HG03521 (cell line): Measurements from ENCODE around the gene USP36.

ENCODE experiments used
- ATAC-seq: cut with Tn5 transposase; IDR thresholded peaks from one replicate; pipeline ENCODE4 v1.9.1; 2021; ENCODE audit warnings: mild to moderate bottlenecking, moderate library complexity; ENCODE audit not compliant: unreplicated experiment

Gene USP36

DNA sequence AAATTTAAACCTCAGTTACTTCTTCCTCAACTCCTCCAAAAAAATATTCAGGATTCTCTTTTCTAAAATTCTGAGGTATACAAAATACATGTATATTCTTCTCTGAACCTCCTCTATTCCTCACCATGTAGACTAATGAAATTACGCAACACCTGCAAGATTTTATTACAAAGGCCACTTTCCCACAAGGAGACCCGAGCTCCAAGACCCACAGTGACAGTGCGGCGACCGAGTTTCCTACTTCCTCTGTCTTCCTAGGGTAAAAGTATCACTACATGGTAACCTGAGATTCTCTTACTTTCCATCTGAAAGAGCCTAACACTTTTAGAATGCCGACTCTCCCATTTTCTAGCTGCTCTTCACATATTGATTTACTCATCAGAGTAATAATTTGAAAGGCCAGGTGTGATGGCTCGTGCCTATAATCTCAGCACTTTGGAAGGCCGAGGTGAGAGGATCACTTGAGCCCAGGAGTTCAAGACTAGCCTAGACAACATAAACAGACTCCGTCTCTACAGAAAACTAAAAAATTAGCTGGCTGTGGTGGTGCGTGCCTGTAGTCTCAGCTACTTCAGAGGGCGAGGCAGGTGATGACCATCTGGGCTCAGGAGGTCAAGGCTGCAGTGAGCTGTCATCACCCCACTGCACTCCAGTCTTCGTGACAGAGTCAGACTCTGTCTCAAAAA is 94.2 kb downstream of the USP36 start:
- ATAC-seq = no peak
